Nephron progenitor cell (in vitro differentiated cells): ENCODE measurements around the gene ZNF555.

Experiments used
- DNase-seq: peaks from one replicate; pipeline ENCODE4 v3.0.0; 2021
- H3K27ac Mint-ChIP-seq: 2 replicates; pipeline ENCODE4 v1.8.0; 2021; ENCODE audit warnings: mild to moderate bottlenecking, moderate library complexity, mixed read lengths
- H3K27me3 Mint-ChIP-seq: 2 replicates; pipeline ENCODE4 v1.8.0; 2021; ENCODE audit warnings: mild to moderate bottlenecking, low read depth, mixed read lengths; ENCODE audit not compliant: poor library complexity
- H3K36me3 Mint-ChIP-seq: 2 replicates; pipeline ENCODE4 v1.8.0; 2021; ENCODE audit warnings: low read depth, mixed read lengths
- H3K4me1 Mint-ChIP-seq: 2 replicates; pipeline ENCODE4 v1.8.0; 2021; ENCODE audit warnings: mixed read lengths
- H3K4me3 Mint-ChIP-seq: 2 replicates; pipeline ENCODE4 v1.8.0; 2021; ENCODE audit warnings: mild to moderate bottlenecking, moderate library complexity, mixed read lengths
- H3K9me3 Mint-ChIP-seq: 2 replicates; pipeline ENCODE4 v1.8.0; 2021; ENCODE audit warnings: mild to moderate bottlenecking, moderate library complexity, mixed read lengths
- TF ChIP-seq, protein P1 (sequence below): fragments of 200-600 bp; sonication (generic); IDR thresholded peaks from 2 replicates; pipeline ENCODE4 v1.5.0; 2021; ENCODE audit warnings: antibody characterized with exemption

The ZNF555 gene

GRCh38 chr19:2809387-2810140 is 31.7 kb upstream of the ZNF555 start:
- Mint-ChIP-seq H3K27me3 (no peaks in the 10 kb centered on the region), H3K36me3 (peaks cover 10% of the 10 kb centered on the region), H3K4me3 (no peak overlapping the region), H3K9me3 (no peaks in the 10 kb centered on the region), H3K4me1 (no peaks in the 10 kb centered on the region), H3K27ac (peak overlapping the region; percentile 87)
- DNase-seq, result no peak
- TF ChIP-seq, protein P1, sequence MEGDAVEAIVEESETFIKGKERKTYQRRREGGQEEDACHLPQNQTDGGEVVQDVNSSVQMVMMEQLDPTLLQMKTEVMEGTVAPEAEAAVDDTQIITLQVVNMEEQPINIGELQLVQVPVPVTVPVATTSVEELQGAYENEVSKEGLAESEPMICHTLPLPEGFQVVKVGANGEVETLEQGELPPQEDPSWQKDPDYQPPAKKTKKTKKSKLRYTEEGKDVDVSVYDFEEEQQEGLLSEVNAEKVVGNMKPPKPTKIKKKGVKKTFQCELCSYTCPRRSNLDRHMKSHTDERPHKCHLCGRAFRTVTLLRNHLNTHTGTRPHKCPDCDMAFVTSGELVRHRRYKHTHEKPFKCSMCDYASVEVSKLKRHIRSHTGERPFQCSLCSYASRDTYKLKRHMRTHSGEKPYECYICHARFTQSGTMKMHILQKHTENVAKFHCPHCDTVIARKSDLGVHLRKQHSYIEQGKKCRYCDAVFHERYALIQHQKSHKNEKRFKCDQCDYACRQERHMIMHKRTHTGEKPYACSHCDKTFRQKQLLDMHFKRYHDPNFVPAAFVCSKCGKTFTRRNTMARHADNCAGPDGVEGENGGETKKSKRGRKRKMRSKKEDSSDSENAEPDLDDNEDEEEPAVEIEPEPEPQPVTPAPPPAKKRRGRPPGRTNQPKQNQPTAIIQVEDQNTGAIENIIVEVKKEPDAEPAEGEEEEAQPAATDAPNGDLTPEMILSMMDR, result no peak

DNA sequence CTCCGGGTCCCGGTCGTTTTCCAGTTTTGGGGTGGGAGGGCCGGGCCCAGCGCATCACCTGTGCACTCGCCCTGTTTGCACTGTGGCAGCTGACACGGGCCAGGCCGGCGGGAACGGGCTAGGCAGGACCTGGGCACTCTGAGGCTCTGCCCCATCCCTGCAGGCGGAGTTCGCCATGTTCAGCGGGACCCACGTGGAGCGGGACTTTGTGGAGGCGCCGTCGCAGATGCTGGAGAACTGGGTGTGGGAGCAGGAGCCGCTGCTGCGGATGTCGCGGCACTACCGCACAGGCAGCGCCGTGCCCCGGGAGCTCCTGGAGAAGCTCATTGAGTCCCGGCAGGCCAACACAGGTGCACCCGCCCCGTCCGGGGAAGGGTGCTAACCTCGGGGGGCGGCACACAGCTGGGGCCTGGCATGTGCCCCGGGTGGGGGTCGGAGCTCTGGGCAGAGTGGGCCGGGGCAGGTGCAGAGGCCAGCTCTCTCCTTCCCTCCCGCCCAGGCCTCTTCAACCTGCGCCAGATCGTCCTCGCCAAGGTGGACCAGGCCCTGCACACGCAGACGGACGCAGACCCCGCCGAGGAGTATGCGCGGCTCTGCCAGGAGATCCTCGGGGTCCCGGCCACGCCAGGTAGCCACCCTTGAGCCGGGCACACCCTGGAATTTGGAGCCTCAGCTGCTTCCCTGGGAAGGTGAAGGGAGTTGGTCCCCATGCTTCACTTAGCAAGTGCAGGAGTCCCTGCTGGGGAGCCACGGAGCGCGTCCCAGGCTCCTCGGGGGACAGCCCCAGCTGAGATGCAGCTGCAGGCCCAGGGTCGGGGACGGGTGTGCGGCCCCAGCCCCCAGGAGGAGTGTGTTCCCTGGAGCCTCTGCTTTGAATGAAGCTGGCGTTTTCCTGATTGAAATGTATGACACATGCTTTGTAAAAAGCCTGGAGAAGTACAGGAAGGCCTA is 30.9 kb upstream of the ZNF555 start:
- Mint-ChIP-seq H3K4me3 (no peak overlapping the region), H3K4me1 (no peaks in the 10 kb centered on the region), H3K27me3 (no peaks in the 10 kb centered on the region), H3K27ac (no peak overlapping the region), H3K9me3 (no peaks in the 10 kb centered on the region), H3K36me3 (peaks cover 10% of the 10 kb centered on the region)
- TF ChIP-seq, protein P1, result no peak
- no peak for DNase-seq

GRCh38 chr19:2811221-2811722 is 30.0 kb upstream of the ZNF555 start:
- no peaks in the 10 kb centered on the region for H3K9me3 Mint-ChIP-seq
- peaks cover 14% of the 10 kb centered on the region for H3K36me3 Mint-ChIP-seq
- H3K27me3 Mint-ChIP-seq, result no peaks in the 10 kb centered on the region
- H3K4me1 Mint-ChIP-seq, result no peaks in the 10 kb centered on the region
- H3K4me3 Mint-ChIP-seq, result no peak overlapping the region
- TF ChIP-seq, protein P1, result no peak
- no peak for DNase-seq
- H3K27ac Mint-ChIP-seq, result no peak overlapping the region

- no peak for DNase-seq
- H3K4me1 Mint-ChIP-seq, result no peaks in the 10 kb centered on the region
- H3K27ac Mint-ChIP-seq, result no peak overlapping the region
- H3K27me3 Mint-ChIP-seq, result no peaks in the 10 kb centered on the region
- H3K4me3 Mint-ChIP-seq, result no peak overlapping the region
- TF ChIP-seq, protein P1, result no peak
- no peaks in the 10 kb centered on the region for H3K9me3 Mint-ChIP-seq
- H3K36me3 Mint-ChIP-seq, result peaks cover 14% of the 10 kb centered on the region
Measured at GRCh38 chr19:2811735-2812413, 29.4 kb upstream of the ZNF555 start.

DNA sequence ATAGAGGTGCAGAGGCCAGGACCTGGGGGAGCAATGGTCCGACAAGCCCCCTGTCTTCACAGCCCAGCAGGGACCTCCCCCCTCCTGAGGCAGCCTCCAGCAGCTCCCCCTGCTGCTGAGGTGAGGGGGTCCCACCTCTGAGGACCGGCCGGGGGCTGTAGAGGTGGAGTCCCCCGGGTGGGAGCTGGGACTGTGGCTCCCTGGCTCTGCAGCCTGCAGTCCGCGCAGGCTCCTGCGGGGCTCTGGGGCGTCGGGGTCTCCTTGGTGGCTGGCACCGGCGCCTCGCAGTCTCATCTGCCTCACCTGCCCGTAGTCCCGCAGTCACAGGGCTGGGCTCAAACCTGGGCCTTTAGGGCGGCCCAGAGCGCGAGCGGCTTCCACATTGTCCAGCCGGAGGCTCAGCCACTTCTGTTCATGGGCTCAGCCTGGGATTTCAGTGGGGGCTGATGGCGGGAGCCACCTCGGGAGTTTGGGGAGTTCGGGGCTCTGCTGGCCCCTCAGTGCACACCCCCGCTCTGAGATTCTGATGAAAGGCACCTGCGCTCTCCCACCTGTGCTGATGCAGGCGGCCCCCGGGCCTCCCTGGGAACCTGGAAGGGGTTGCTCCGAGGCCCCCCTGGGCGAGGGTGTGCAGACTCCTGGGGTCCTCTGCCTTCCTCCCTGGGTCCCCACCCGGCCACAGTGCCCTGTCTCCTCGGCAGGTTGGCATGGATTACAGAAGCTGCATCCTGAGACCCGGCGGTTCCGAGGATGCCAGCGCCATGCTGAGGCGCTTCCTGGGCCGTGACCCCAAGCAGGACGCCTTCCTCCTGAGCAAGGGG is 28.7 kb upstream of the ZNF555 start:
- H3K27me3 Mint-ChIP-seq, result no peaks in the 10 kb centered on the region
- peaks cover 3% of the 10 kb centered on the region for H3K9me3 Mint-ChIP-seq
- no peak overlapping the region for H3K27ac Mint-ChIP-seq
- no peaks in the 10 kb centered on the region for H3K4me1 Mint-ChIP-seq
- DNase-seq, result no peak
- H3K36me3 Mint-ChIP-seq, result peaks cover 14% of the 10 kb centered on the region
- no peak overlapping the region for H3K4me3 Mint-ChIP-seq
- TF ChIP-seq, protein P1, result no peak
